ENCODE measurements around the gene A4GALT. TPM values are rescaled to one million over a fixed set of nuclear protein-coding genes. Genes with fewer than 3 reads are reported as not detected.
"Not testable (repeated sequence)": the region's sequence is repeated elsewhere in the genome, so short reads cannot be mapped to it uniquely, and the experiment has no call there.

The A4GALT gene
- total and polyA plus RNA-seq, 2 donors (not counting 3 experiments of a cell fraction or from before 2014, with no cell fraction given) = 5.4 to 20.7 TPM

GRCh38 chr22:42734406-42734805, 13.7 kb upstream of the A4GALT start:
- ChIA-PET POLR2A (no interaction called here), CTCF (no interaction called here)
- no peak overlapping the region for H3K9ac ChIP-seq (replicated peaks; ENCODE audit: extremely low read depth, insufficient read depth, low read length)
- H4K20me1 ChIP-seq (replicated peaks; ENCODE audit: control insufficient read depth, extremely low read depth, insufficient read depth, low read length) = no peaks in the 10 kb centered on the region
- no peak overlapping the region for H3K27ac ChIP-seq (ENCODE audit: insufficient read depth, low read depth, low read length)
- no peak overlapping the region for H3K4me2 ChIP-seq (ENCODE audit: insufficient read depth, low read length)
- no peaks in the 10 kb centered on the region for H3K79me2 ChIP-seq (ENCODE audit: control insufficient read depth, insufficient read depth, low read length)
- H3K9me3 ChIP-seq (replicated peaks; ENCODE audit: control insufficient read depth, insufficient read depth, low read length) = no peaks in the 10 kb centered on the region
- TF ChIP-seq POLR2AphosphoS5 (IDR thresholded peaks at IDR 0.05; ENCODE audit: insufficient read depth, low read depth, low read length) (no peak), MYC (IDR thresholded peaks at IDR 0.05; ENCODE audit: low read depth, low read length) (no peak)
- TF ChIP-seq, protein P1, sequence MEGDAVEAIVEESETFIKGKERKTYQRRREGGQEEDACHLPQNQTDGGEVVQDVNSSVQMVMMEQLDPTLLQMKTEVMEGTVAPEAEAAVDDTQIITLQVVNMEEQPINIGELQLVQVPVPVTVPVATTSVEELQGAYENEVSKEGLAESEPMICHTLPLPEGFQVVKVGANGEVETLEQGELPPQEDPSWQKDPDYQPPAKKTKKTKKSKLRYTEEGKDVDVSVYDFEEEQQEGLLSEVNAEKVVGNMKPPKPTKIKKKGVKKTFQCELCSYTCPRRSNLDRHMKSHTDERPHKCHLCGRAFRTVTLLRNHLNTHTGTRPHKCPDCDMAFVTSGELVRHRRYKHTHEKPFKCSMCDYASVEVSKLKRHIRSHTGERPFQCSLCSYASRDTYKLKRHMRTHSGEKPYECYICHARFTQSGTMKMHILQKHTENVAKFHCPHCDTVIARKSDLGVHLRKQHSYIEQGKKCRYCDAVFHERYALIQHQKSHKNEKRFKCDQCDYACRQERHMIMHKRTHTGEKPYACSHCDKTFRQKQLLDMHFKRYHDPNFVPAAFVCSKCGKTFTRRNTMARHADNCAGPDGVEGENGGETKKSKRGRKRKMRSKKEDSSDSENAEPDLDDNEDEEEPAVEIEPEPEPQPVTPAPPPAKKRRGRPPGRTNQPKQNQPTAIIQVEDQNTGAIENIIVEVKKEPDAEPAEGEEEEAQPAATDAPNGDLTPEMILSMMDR (IDR thresholded peaks at IDR 0.05; ENCODE audit: extremely low read depth in 1 of 2, insufficient read depth in 1 of 2, low read depth in 1 of 2, low read length in 2 of 2) = no peak
- dilution Hi-C loops (cut with MboI; ENCODE audit: extremely low pct_ligation_motif_present, low sequenced_read_pairs) (no loop called here), intact Hi-C loops (cut with micrococcal nuclease) (no loop called here)
- H3K36me3 ChIP-seq (ENCODE audit: control insufficient read depth in 2 of 2, extremely low read depth in 1 of 2, insufficient read depth in 2 of 2, low read length in 2 of 2) = no peaks in the 10 kb centered on the region
- no TSS peak for BruUV-seq (replicated peaks)
- no peak overlapping the region for H2AFZ ChIP-seq (ENCODE audit: low read depth, low read length)
- H3K27me3 ChIP-seq (ENCODE audit: control insufficient read depth in 2 of 2, insufficient read depth in 2 of 2, low read length in 2 of 2) = no peaks in the 10 kb centered on the region
- no peaks in the 10 kb centered on the region for H3K4me1 ChIP-seq (ENCODE audit: control insufficient read depth, extremely low read depth, insufficient read depth, low read length)
- no peaks in the 10 kb centered on the region for H3K9me1 ChIP-seq (replicated peaks; ENCODE audit: control insufficient read depth, extremely low read depth, insufficient read depth, low read length)
- FAIRE-seq (no peak), DNase-seq (ENCODE audit: low read depth, low spot score) (no peak)
- no peak overlapping the region for H3K4me3 ChIP-seq (replicated peaks in 1 of 3; ENCODE audit: insufficient read depth in 1 of 3, low read depth in 1 of 3, low read length in 3 of 3)

- H4K20me1 ChIP-seq (replicated peaks; ENCODE audit: control insufficient read depth, extremely low read depth, insufficient read depth, low read length); H3K9me1 ChIP-seq (replicated peaks; ENCODE audit: control insufficient read depth, extremely low read depth, insufficient read depth, low read length); H3K9me3 ChIP-seq (replicated peaks; ENCODE audit: control insufficient read depth, insufficient read depth, low read length); H3K79me2 ChIP-seq (ENCODE audit: control insufficient read depth, insufficient read depth, low read length); dilution Hi-C loops (cut with MboI; ENCODE audit: extremely low pct_ligation_motif_present, low sequenced_read_pairs); H3K4me2 ChIP-seq (ENCODE audit: insufficient read depth, low read length); POLR2A ChIA-PET; H3K9ac ChIP-seq (replicated peaks; ENCODE audit: extremely low read depth, insufficient read depth, low read length); CTCF ChIA-PET; H2AFZ ChIP-seq (ENCODE audit: low read depth, low read length); FAIRE-seq; H3K36me3 ChIP-seq (ENCODE audit: control insufficient read depth in 2 of 2, extremely low read depth in 1 of 2, insufficient read depth in 2 of 2, low read length in 2 of 2); H3K27ac ChIP-seq (ENCODE audit: insufficient read depth, low read depth, low read length); H3K4me3 ChIP-seq (replicated peaks in 1 of 3; ENCODE audit: insufficient read depth in 1 of 3, low read depth in 1 of 3, low read length in 3 of 3); BruUV-seq (replicated peaks); intact Hi-C loops (cut with micrococcal nuclease); H3K4me1 ChIP-seq (ENCODE audit: control insufficient read depth, extremely low read depth, insufficient read depth, low read length); H3K27me3 ChIP-seq (ENCODE audit: control insufficient read depth in 2 of 2, insufficient read depth in 2 of 2, low read length in 2 of 2); DNase-seq (ENCODE audit: low read depth, low spot score): not testable (repeated sequence)
Observed at GRCh38 chr22:42733394-42733793, 12.7 kb upstream of the A4GALT start.
